ENCODE measurements around the gene RAPGEF2. TPM values are rescaled to one million over a fixed set of nuclear protein-coding genes. Genes with fewer than 3 reads are reported as not detected.

The RAPGEF2 gene
- total and polyA plus RNA-seq, 9 of the 15 experiments (the other 6 are each of a cell fraction or from before 2014, with no cell fraction given): 3.1 to 32.6 (median 23.1) TPM

DNA sequence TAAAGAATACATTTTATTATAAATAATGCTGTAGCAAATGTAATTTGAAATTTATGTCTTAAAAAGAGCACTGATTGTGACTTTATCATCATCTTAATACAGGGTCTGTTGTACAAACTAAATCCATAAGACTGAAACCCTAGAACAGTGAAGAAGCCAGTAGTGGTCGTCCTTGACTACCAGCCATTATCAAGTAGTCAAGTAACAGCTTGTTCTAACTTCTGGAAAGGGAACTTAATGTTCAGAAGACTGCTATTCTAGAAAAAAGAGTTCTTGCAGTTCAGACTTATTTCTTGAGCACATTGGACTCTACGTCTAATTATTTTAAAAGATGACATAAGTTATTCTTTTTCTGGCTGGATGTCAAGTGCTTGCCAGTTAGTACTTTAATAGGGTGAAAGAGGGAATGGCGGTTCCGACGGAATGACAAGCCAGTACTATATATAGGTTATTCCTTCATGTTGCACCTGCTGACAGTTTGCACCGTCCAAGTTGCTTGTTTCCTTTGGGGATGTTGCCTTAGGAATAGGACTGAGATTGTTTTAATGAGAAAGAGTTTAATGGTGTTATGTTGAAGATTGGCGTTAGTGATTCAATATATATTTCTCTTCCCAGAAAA lies 109.9 kb downstream of the RAPGEF2 start (continued):
- TF ChIP-seq MNT (conservative IDR thresholded peaks at IDR 0.05): no peak
- no peak for TF ChIP-seq MYC (IDR thresholded peaks at IDR 0.05; ENCODE audit: low read depth, low read length)
- TF ChIP-seq MYC (CRISPR knock-in tag; IDR thresholded peaks at IDR 0.05; ENCODE audit: borderline replicate concordance, low read depth): no peak
- TF ChIP-seq GABPB2 (CRISPR knock-in tag; conservative IDR thresholded peaks at IDR 0.05): no peak

GRCh38 chr4:159216834-159217233 lies 114.0 kb downstream of the RAPGEF2 start:
- Histone ChIP-seq H2AFZ (ENCODE audit: low read depth, low read length) (no peak overlapping the region), H3K79me2 (ENCODE audit: control insufficient read depth, insufficient read depth, low read length) (peaks cover 4% of the 10 kb centered on the region; the same call in 2 of the 3 replicates), H3K27me3 (ENCODE audit: control insufficient read depth in 2 of 2, insufficient read depth in 2 of 2, low read length in 2 of 2) (no peaks in the 10 kb centered on the region), H3K9me3 (replicated peaks; ENCODE audit: control insufficient read depth, insufficient read depth, low read depth, low read length) (no peaks in the 10 kb centered on the region), H3K4me2 (ENCODE audit: insufficient read depth, low read length) (no peak overlapping the region), H3K4me3 (no peak overlapping the region), H3K27ac (ENCODE audit: extremely low read depth, low read depth, low read length) (no peak overlapping the region), H4K20me1 (replicated peaks; ENCODE audit: control insufficient read depth, insufficient read depth, low read length) (peaks cover 5% of the 10 kb centered on the region; the same call in 1 of the 2 replicates), H3K9ac (ENCODE audit: insufficient read depth in 1 of 2, low read depth in 2 of 2, low read length in 2 of 2) (no peak overlapping the region), H3K4me1 (replicated peaks in 1 of 2; ENCODE audit: control insufficient read depth in 2 of 2, insufficient read depth in 2 of 2, low read length in 2 of 2) (no peaks in the 10 kb centered on the region), H3K36me3 (ENCODE audit: control insufficient read depth, insufficient read depth, low read length) (0 out of 3 replicates have a peak, but pooled peaks cover 2% of the 10 kb centered on the region), H3K9me1 (ENCODE audit: control insufficient read depth, insufficient read depth, low read length) (no peaks in the 10 kb centered on the region)
- ATAC-seq (no peak), FAIRE-seq (no peak), DNase-seq (ENCODE audit: extremely low read depth in 1 of 4, low spot score in 3 of 4) (no peak)
- in situ Hi-C loops (cut with MboI) (loop anchor here (25.0 kb wide), 1 partner anchor 980 kb away; no protein-coding TSS in a partner anchor), intact Hi-C loops (cut with micrococcal nuclease) (no loop called here)
- TF ChIP-seq, protein P1, sequence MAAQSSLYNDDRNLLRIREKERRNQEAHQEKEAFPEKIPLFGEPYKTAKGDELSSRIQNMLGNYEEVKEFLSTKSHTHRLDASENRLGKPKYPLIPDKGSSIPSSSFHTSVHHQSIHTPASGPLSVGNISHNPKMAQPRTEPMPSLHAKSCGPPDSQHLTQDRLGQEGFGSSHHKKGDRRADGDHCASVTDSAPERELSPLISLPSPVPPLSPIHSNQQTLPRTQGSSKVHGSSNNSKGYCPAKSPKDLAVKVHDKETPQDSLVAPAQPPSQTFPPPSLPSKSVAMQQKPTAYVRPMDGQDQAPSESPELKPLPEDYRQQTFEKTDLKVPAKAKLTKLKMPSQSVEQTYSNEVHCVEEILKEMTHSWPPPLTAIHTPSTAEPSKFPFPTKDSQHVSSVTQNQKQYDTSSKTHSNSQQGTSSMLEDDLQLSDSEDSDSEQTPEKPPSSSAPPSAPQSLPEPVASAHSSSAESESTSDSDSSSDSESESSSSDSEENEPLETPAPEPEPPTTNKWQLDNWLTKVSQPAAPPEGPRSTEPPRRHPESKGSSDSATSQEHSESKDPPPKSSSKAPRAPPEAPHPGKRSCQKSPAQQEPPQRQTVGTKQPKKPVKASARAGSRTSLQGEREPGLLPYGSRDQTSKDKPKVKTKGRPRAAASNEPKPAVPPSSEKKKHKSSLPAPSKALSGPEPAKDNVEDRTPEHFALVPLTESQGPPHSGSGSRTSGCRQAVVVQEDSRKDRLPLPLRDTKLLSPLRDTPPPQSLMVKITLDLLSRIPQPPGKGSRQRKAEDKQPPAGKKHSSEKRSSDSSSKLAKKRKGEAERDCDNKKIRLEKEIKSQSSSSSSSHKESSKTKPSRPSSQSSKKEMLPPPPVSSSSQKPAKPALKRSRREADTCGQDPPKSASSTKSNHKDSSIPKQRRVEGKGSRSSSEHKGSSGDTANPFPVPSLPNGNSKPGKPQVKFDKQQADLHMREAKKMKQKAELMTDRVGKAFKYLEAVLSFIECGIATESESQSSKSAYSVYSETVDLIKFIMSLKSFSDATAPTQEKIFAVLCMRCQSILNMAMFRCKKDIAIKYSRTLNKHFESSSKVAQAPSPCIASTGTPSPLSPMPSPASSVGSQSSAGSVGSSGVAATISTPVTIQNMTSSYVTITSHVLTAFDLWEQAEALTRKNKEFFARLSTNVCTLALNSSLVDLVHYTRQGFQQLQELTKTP (IDR thresholded peaks at IDR 0.05; ENCODE audit: low read depth in 1 of 2, partially characterized antibody in 2 of 2): no peak
- TF ChIP-seq VEZF1 (CRISPR knock-in tag; IDR thresholded peaks at IDR 0.05): no peak
- TF ChIP-seq HOXB6 (CRISPR knock-in tag; IDR thresholded peaks at IDR 0.05; ENCODE audit: borderline replicate concordance): no peak
- ChIA-PET POLR2A (interaction anchor here (0.9 to 1.7 kb wide), 2 partner anchors 9 to 11 kb away, joined by 3 to 4 read pairs; no protein-coding TSS in a partner anchor), CTCF (ENCODE audit: low intra/inter-chr PET ratio) (no interaction called here)
- 46% methylated on average over 5 of the region's 5 CpGs for WGBS (ENCODE audit: insufficient coverage, low coverage, missing lambda C conversion rate)
- no TSS peak for BruUV-seq (replicated peaks)
